BLaER1 (cell line): ENCODE results near the gene CNTN4.

Experiments
- H3K27ac ChIP-seq: shearing (Covaris generic); formaldehyde crosslinking; 2 replicates; pipeline ENCODE4 v1.8.1; 2022
- H3K27me3 ChIP-seq: shearing (Covaris generic); formaldehyde crosslinking; 2 replicates; pipeline ENCODE4 v1.8.1; 2022
- H3K36me3 ChIP-seq: shearing (Covaris generic); formaldehyde crosslinking; 2 replicates; pipeline ENCODE4 v1.8.1; 2022
- H3K4me1 ChIP-seq: shearing (Covaris generic); formaldehyde crosslinking; 2 replicates; pipeline ENCODE4 v1.8.1; 2022
- H3K4me2 ChIP-seq: shearing (Covaris generic); formaldehyde crosslinking; 2 replicates; pipeline ENCODE4 v1.8.1; 2022
- H3K4me3 ChIP-seq: shearing (Covaris generic); formaldehyde crosslinking; 2 replicates; pipeline ENCODE4 v1.8.1; 2022
- H3K9ac ChIP-seq: shearing (Covaris generic); formaldehyde crosslinking; 2 replicates; pipeline ENCODE4 v1.8.1; 2022
- H3K9me3 ChIP-seq: shearing (Covaris generic); formaldehyde crosslinking; 2 replicates; pipeline ENCODE4 v1.8.1; 2022
- H4K20me1 ChIP-seq: shearing (Covaris generic); formaldehyde crosslinking; 2 replicates; pipeline ENCODE4 v1.8.1; 2022
- Cebpa-rat ChIP-seq: shearing (Covaris generic); IDR thresholded peaks from 2 replicates; pipeline ENCODE4 v1.8.1; 2022

The CNTN4 gene

DNA sequence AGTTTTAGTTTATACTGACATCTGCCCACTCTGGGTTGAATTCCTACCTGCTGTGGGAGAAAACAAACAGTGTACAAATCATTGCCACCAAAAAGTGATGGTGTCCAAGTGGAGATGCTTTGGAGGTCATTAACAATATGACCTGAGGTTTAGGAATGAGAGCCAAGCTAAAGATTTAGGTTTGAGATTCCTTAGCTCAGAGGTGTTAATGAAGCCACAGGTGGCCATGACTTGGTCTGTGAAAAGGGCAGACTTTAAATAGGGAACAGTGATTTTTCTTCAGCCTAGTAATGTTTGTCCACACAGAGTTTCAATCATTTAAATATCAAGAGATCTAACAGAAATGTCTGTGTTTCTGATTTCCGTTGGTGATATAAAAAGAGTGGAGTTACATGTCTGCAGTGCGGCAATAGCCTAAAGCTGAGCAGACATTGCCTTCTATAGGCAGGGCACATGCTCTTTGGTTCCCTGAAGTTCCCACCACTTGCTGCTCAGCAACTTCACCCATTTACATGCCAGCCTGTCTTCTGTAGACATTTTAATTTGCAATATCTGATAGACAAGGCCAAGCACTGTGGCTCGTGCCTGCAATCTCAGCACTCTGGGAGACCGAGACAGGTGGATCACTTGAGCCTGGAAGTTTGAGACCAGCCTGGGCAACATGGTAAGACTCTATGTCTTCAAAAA is 588.3 kb downstream of the CNTN4 start:
- Histone ChIP-seq H3K27ac (no peak overlapping the region), H4K20me1 (no peaks in the 10 kb centered on the region)

DNA sequence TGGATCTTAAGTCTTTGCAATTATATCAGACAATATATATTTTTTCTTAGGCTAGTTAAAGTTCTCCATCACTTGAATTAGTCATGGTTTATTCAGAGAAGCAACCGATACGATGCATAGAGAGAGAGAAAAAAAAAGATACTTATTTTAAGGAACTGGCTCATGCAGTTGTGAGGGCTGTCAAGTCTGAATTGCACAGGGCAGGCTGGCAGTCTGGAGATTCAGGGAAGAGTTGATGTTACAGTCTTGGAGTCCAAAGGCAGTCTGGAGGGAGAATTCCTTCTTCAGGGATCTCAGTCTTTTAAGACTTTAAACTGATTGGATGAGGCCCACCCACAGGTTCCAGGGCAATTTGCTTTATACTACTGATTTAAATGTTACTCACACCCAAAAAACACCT is 598.9 kb downstream of the CNTN4 start:
- Histone ChIP-seq H3K9me3 (no peaks in the 10 kb centered on the region), H3K4me2 (no peak overlapping the region)

More for the DNA sequence above, 588.3 kb downstream of the CNTN4 start:
- Histone ChIP-seq H3K9me3 (no peaks in the 10 kb centered on the region), H3K9ac (no peak overlapping the region), H3K27me3 (no peaks in the 10 kb centered on the region), H3K36me3 (no peaks in the 10 kb centered on the region), H3K4me3 (no peak overlapping the region), H3K4me1 (no peaks in the 10 kb centered on the region), H3K4me2 (no peak overlapping the region)
- no peak for TF ChIP-seq Cebpa-rat

DNA sequence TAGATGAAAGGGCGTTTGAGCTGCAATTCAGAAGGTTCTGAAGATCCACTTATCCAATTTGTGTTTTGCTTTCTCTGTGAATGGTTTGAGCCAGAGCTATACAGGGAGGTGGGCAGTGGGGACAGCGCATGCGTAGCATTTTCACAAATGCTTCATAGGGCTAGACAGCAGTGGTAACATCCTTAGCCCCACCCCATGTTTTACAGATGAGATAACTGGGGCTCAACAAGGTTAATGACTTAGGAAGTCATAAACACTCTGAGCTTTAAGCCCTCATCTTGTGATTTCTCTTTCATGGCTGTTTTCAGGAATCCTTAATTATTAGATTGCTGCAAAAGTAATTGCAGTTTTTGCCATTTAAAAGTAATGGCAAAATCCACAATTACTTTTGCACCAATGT is 602.8 kb downstream of the CNTN4 start:
- H3K36me3 ChIP-seq: no peaks in the 10 kb centered on the region
- TF ChIP-seq Cebpa-rat: no peak
- H3K27me3 ChIP-seq: no peaks in the 10 kb centered on the region
- H3K9me3 ChIP-seq: no peaks in the 10 kb centered on the region
- H3K4me1 ChIP-seq: no peaks in the 10 kb centered on the region
- no peak overlapping the region for H3K4me3 ChIP-seq
- no peak overlapping the region for H3K4me2 ChIP-seq
- no peaks in the 10 kb centered on the region for H4K20me1 ChIP-seq
- H3K9ac ChIP-seq: no peak overlapping the region
- no peak overlapping the region for H3K27ac ChIP-seq

More for the DNA sequence above, 598.9 kb downstream of the CNTN4 start:
- Histone ChIP-seq H3K27me3 (no peaks in the 10 kb centered on the region), H3K27ac (no peak overlapping the region), H3K9ac (no peak overlapping the region), H4K20me1 (no peaks in the 10 kb centered on the region), H3K4me1 (no peaks in the 10 kb centered on the region), H3K36me3 (no peaks in the 10 kb centered on the region), H3K4me3 (no peak overlapping the region)
- no peak for TF ChIP-seq Cebpa-rat

DNA sequence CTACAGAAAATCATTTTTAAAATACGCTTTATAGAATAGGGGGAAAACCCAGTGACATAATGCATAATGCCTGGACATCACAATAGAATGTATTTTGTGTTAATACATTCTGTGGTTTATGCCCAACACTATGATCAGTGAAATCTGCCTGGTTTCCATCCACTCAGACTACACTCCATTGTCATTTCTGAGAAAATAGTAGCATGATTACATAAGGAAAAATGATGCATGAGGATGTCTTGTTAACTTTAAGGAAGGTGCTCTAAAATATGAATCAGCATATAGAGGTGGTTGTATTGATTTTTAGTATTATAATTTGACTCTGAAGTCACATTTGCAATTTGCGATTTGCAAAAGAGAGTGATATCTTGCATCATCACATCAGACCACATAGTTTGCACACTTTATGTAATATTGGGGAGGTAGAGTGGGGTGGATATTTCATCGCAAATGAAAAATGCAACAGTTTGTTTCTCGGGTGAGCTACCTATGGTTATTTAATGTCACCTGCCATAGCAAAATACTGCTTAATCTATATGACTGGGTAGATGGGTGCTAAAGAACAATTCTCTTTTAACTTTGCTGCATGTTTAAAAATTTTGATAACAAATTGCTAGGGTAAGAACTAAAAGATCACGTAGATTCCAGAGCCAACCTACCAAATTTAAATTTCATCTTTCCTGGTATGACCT is 607.6 kb downstream of the CNTN4 start:
- H3K9me3 ChIP-seq: no peaks in the 10 kb centered on the region
- no peaks in the 10 kb centered on the region for H3K36me3 ChIP-seq
- H3K4me3 ChIP-seq: no peak overlapping the region
- H3K4me1 ChIP-seq: no peaks in the 10 kb centered on the region
- no peaks in the 10 kb centered on the region for H4K20me1 ChIP-seq
- H3K4me2 ChIP-seq: no peak overlapping the region
- no peak overlapping the region for H3K27ac ChIP-seq
- H3K27me3 ChIP-seq: no peaks in the 10 kb centered on the region
- TF ChIP-seq Cebpa-rat: no peak
- no peak overlapping the region for H3K9ac ChIP-seq

DNA sequence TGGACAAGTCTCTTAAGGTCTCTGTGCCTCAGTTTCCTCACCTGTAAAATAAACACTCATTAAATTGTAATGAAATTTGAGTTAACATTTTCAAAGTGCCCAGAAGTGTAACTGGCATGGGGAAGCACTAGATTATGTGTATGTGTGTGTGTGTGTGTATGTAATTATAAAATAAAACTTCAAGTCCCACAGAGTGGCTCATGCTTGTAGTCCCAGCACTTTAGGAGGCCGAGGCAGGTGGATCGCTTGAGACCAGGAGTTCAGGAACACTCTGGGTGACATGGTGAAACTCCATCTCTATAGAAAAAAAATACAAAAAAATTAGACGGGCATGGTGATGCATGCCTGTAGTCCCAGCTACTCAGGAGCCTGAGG is 608.2 kb downstream of the CNTN4 start:
- Histone ChIP-seq H3K4me1 (no peaks in the 10 kb centered on the region), H3K27me3 (no peaks in the 10 kb centered on the region), H3K36me3 (no peaks in the 10 kb centered on the region), H3K9me3 (no peaks in the 10 kb centered on the region), H4K20me1 (no peaks in the 10 kb centered on the region), H3K4me3 (no peak overlapping the region), H3K27ac (no peak overlapping the region), H3K9ac (no peak overlapping the region), H3K4me2 (no peak overlapping the region)
- no peak for TF ChIP-seq Cebpa-rat

DNA sequence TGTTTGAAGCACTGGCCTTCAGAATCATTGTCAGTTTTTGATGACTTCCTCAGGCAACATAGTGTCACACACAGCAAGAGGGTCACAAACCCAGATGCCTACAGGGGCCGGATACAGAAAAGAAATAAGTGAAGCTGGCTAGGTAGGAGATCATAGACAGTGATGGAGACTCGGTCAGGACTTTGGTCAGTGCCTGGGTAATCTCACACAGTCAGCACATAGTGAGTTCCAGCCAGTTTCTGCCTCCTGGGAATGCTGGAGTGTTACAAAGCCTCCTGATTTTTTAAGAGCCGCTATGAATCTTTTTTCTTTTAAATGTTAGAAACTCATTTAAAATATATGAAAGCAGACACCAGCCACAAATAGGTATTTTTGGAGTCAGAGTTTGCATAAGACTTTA is 612.4 kb downstream of the CNTN4 start:
- no peak overlapping the region for H3K4me2 ChIP-seq

DNA sequence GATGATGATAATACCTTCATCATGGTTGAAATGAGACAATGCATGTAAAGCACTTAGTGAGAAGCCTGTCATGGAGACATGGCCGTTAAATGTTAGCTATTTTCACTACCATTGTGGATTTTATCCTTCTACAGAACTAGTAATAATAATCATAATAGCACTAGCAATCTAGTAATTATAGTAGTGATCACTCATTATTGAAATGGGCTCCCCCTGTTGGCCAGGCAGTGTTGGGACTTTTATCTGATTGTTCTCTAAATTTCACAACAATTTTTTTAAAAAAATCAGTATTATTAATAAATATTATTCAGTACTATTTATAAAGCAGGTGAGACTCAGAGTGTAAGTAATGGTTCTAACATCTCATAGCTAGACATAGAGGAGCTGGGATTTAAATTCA is 615.3 kb downstream of the CNTN4 start:
- no peak overlapping the region for H3K4me3 ChIP-seq
- H3K36me3 ChIP-seq: no peaks in the 10 kb centered on the region
- H3K27ac ChIP-seq: no peak overlapping the region
- TF ChIP-seq Cebpa-rat: no peak
- no peaks in the 10 kb centered on the region for H3K9me3 ChIP-seq
- H4K20me1 ChIP-seq: no peaks in the 10 kb centered on the region
- H3K27me3 ChIP-seq: no peaks in the 10 kb centered on the region
- H3K4me1 ChIP-seq: no peaks in the 10 kb centered on the region
- no peak overlapping the region for H3K4me2 ChIP-seq
- H3K9ac ChIP-seq: no peak overlapping the region

More for the DNA sequence above, 612.4 kb downstream of the CNTN4 start:
- TF ChIP-seq Cebpa-rat: no peak
- H3K9ac ChIP-seq: no peak overlapping the region
- H3K4me3 ChIP-seq: no peak overlapping the region
- no peaks in the 10 kb centered on the region for H3K27me3 ChIP-seq
- no peaks in the 10 kb centered on the region for H3K4me1 ChIP-seq
- no peaks in the 10 kb centered on the region for H3K9me3 ChIP-seq
- no peaks in the 10 kb centered on the region for H3K36me3 ChIP-seq
- no peaks in the 10 kb centered on the region for H4K20me1 ChIP-seq
- no peak overlapping the region for H3K27ac ChIP-seq

DNA sequence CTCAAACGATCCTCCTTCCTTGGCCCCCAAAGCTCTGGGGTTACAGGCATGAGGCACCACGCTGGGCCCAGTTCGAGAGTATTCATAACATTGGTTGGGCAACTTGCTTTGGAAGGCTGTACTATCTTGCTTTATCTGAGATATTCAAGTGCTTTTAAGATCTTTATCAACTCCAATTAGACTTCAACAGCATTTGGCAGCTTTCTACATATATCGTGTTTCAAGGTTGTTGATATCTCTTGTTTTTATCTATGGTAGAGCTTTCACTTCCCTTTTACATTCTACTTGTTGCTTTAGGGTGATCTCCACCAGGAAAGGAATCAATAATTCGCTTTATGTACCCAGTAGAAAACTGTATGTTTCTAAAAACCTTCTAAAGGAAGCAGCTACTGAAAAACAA is 616.2 kb downstream of the CNTN4 start:
- Histone ChIP-seq H3K9ac (no peak overlapping the region), H3K4me1 (no peaks in the 10 kb centered on the region), H3K4me3 (no peak overlapping the region), H3K27me3 (no peaks in the 10 kb centered on the region), H3K9me3 (no peaks in the 10 kb centered on the region), H3K36me3 (no peaks in the 10 kb centered on the region), H3K27ac (no peak overlapping the region), H4K20me1 (no peaks in the 10 kb centered on the region), H3K4me2 (no peak overlapping the region)
- no peak for TF ChIP-seq Cebpa-rat

DNA sequence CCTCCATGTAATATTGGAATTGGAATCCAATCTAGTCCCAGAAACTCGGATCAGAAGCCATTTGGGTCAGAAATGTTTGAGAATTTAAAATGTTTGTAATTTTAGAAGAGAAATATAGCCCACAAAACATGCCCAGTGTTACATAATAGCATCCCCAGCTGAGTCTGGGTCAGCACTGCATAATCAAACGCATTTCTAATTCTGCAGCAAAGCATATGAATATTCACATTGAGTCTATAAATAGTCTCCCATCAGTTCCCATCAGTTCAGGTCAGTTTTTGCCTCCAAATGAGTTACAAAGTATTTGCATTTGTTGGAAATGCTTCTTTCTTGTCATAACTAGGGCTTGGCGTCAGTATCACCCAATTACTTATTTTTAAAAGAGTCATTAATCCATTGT is 628.4 kb downstream of the CNTN4 start:
- H4K20me1 ChIP-seq: no peaks in the 10 kb centered on the region
- no peaks in the 10 kb centered on the region for H3K36me3 ChIP-seq
- H3K9ac ChIP-seq: no peak overlapping the region
- H3K27me3 ChIP-seq: no peaks in the 10 kb centered on the region
- H3K4me3 ChIP-seq: no peak overlapping the region
- H3K9me3 ChIP-seq: no peaks in the 10 kb centered on the region
- no peak overlapping the region for H3K4me2 ChIP-seq
- no peak for TF ChIP-seq Cebpa-rat
- H3K4me1 ChIP-seq: no peaks in the 10 kb centered on the region
- no peak overlapping the region for H3K27ac ChIP-seq

DNA sequence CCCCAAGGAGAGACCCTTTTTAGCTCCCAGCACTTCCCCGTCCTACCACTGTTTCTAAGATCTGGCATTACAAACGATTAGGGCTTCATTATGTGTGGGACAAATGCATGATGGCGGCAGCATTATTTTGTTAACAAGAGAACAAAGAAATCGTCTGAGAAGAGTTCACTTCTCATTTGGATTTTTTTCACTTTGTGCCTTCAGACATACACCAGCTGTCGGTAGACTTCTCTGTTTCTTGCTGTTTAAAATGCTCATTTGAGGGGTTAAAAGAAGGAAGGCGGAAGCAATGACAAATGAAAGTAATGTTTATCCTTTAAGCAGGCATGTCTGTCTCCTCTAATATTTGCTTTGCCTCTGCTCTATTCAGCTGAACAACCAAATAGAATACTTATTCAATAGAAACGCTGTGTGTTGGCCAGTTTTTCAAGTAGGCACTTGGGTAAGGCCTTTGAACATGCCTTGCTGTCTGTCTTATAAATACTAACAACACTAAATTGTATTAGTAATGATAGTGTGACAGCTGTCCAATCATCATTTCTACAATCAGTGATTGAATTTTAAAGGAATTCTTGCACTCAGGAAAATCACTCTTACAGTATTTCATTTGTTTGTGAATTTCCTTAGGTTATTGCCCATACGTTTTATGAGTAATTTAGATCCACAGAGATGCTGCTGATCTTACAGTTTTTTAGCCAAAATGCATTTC is 629.1 kb downstream of the CNTN4 start:
- no peaks in the 10 kb centered on the region for H3K4me1 ChIP-seq
- no peak overlapping the region for H3K4me3 ChIP-seq
- no peaks in the 10 kb centered on the region for H3K27me3 ChIP-seq
- H3K36me3 ChIP-seq: no peaks in the 10 kb centered on the region
- no peaks in the 10 kb centered on the region for H3K9me3 ChIP-seq
- no peak for TF ChIP-seq Cebpa-rat
- H3K4me2 ChIP-seq: no peak overlapping the region
- H3K27ac ChIP-seq: no peak overlapping the region
- no peak overlapping the region for H3K9ac ChIP-seq
- H4K20me1 ChIP-seq: no peaks in the 10 kb centered on the region
